NCI-H748 (cell line): ENCODE measurements around the gene CSNK1G1.

Experiments
- DNase-seq: peaks from one replicate; lab custom pipeline; 2025; ENCODE audit not compliant: unreplicated experiment; lab: John Stamatoyannopoulos, UW

CSNK1G1 gene

DNA sequence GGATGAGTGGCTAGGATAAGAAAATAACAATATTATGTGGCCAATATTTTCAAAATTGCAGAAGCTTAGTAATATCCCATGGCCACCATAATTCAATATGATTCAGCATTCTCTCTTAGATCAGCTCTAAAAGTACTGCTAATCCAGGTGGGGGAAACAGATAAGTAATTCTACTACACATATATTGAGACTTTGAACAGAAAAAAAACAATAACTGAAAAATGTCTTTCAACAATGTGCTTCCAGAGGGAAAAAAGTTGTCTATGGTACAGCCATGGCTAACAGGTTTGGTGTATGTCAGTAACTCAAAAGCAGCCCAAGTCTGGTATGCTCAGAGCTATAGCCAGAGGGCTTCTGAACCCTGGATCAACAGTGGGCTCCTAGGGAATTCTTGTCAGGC lies 150.8 kb downstream of the CSNK1G1 start:
- DNase-seq: no peak

DNA sequence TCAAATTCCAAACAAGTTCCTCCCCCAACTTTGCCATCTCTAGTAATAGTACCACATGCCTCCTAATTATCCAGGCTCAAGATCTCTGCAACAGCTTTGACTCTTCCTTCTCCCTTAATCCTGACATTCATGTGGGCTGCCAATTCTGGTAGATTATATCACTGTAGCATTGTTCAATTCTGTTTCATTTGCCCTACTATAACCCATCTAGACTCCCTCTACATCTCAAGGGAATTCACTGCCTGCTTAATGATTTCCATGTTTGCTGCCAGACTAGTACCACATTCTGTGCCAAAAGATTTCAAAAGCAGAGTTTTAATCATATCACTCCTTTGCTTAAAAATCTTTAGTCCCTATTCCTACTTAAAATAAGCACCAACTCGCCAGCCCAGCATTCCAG lies 158.5 kb downstream of the CSNK1G1 start:
- DNase-seq: no peak

DNA sequence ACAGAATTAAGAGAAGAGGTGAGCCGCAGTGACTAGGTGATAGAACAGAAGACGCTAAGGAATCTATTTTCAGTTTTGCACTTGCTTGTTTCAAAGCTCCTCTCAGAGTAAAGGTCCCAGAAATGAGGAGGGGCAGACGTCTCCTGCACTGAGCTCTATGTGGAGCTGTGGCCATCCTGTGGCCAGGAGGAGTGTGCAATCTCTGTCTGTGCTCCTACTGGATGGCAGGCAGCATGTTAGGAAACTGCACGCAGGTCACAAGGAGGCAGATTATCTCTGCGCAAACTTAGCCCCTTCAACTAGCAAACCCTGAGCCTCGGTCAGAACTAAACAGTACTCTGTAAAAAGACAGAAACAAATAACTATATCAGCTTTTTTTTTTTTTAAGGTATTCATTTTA lies 162.0 kb downstream of the CSNK1G1 start:
- no peak for DNase-seq

DNA sequence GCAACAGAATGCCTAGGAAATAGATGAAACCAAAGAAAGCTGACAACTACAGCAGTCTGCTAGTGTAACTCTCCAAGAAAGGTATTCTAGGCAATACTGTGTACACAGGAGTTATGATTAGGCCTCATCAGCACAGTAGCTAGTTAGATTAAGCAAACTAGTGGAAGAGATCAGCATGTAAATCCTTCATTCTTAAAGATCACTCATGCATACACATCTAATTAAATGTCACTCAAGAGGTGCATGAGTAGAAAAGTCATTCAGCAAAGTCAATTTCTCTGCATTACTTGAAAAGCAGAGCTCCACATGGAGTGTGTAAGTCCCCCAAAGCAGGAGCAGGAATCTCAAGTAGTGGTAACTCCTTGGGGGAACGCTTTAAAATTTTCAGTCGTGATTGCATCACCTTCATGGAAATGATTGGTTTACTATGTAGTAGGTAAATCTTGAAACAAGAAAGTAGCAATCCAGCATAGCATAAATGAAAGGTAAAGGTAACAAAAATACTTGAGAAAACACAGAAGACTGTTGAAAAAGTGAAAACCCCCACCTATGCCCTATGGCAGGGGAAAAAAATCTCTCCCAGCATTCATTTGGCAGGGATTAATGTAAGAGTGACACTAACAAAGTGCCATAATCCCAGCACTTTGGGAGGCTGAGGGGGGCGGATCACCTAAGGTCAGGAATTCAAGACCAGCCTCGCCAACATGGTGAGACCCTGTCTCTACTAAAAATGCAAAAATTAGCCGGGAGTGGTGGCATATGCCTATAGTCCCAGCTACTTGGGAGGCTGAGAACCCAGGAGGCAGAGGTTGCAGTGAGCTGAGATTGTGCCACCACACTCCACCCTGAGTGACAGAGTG lies 163.8 kb downstream of the CSNK1G1 start:
- no peak for DNase-seq

DNA sequence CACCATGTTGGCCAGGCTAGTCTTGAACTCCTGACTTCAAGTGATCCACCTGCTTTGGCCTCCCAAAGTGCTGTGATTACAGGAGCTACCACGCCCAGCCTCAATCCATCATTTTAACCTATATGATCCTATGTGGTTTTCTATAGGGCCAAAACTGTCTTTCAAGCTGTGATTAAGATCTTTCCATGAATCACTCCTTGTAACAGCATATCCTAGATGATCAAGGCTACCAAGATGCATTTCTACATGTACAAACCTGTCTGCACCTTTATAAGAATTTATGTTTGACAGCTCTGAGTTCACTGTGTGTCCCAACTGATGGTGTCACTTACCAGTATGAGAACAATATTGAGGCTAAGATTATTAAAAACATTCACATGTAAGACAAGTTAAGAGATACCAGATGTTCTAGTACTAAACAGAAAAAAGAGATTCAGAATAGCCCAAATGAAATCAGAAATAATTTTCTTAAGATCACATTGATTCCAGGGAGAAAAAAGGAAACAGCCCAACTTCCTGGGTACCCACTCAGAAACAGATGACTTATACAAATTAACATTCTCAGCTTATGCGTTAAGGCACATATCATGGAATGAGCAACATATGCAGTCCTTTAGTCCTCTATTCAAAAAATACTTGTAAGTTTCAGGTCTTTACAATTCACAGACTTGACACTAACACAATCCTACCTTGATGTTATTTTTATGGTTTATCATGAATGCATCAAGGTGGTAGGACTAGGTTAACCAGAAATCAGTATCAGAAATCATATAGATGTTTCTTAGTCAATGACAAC lies 168.4 kb downstream of the CSNK1G1 start:
- DNase-seq: no peak

DNA sequence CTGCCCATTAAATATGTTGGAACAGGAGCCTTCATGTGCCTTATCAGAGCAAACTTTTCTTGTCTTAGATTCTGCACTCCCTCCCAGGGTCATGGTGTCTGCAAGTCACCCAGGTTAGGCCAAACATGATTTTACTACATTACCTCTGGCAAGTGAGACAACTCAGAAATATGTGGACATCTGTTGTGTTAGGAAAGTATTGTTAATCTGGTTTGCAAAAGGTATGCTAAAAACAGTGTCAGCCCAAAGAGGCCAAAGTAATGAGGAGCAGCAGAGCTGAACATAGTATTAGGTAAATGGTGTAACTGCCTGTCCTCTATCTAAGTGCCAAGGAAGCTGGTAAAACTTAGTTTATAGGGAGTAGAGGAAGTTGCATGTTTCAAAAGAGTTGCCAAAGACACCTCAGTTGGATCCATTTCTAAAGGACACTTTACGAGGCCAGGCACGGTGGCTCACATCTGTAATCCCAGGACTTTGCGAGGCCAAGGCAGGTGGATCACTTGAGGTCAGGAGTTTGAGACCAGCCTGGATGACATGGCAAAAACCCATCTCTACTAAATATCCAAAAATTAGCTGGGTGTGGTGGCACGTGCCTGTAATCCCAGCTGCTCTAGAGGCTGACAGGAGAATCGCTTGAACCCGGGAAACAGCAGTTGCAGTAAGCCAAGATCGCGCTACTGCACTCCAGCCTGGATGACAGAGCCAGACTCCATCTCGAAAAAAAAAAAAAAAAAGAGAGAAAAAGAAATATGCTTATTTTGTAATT lies 170.6 kb downstream of the CSNK1G1 start:
- DNase-seq: no peak

DNA sequence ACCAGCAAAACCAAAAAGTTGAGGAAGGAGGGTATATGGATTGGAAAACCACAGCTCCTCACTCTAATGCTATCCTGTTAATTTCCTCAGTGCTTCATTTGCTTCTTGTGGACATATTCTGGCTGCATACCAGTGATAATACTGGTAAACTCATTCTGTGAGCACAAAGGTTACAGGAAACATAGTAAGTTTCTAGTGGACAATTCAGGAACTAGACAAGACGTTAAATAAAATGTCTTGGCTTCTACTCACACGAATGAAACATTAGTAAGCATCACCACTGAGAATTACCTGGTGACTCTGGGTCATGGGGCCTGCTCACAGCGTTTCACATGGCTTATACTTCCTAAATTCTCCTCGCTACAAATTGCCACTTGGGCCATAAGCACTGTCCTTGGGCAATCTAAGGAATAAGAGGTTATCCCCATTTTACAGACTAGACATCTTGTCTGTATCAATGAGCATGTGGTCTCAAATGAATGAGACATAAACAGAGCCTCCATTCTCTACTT lies 173.1 kb downstream of the CSNK1G1 start:
- no peak for DNase-seq

DNA sequence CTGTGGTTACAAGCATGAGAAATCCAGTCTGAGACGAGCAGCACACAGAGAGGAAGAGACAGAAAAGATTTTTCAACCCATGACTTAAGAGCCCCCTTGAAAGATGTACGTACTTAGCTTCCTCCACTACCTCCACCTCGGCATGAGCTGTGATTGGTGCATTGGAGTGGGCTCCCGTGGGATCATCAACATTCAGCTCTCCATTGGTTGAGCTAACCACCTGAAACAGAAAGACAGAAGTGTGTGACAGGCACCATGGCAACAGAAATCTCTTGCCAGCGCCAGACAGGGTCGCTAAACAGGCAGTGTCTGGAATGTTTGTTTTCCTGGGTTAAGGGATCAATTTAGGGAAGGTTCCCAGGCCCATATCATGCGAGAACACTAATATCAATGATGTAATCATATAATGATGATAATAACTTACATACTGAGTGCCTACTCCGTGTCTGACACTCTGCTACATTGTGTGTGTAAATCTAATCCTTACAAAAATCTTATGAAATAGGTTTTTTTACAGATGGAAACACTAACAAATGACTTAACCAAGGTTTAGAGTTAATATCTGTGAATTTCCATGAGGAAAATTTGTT lies 175.6 kb downstream of the CSNK1G1 start:
- no peak for DNase-seq

DNA sequence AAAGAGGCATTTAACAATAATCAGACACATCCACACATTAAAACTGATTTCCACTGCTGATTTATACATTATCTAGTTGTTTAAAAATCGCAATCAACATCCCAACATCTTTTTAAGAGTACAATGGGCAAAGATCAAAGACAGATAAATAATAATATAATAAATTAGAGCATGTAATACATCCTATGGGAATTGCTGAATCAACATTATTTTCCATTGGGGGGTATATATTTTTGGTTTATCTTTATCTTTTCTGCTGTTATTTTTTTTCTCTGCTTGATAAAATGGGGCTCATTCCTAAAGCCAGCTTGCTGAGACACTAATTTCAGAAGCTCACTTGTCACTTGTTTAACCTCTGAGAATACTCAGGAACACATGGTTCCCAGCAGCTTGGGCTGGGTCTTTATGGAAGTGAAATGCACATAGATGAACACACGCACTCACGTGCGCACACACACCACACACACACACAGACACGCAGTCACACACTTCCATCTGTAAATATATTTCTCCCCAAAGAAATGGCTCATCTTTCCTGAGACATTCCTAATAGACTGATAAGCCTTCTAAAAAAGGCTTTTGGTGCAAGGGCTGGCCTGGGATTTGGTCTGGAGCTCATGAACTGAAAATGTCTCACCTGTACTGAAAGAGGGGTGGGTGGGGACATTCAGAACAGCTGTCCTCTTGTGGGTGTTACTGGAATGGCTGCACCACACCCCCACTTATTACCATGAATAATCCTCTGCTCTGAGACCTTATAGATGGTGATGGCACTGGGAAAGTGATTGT lies 189.7 kb downstream of the CSNK1G1 start:
- no peak for DNase-seq

DNA sequence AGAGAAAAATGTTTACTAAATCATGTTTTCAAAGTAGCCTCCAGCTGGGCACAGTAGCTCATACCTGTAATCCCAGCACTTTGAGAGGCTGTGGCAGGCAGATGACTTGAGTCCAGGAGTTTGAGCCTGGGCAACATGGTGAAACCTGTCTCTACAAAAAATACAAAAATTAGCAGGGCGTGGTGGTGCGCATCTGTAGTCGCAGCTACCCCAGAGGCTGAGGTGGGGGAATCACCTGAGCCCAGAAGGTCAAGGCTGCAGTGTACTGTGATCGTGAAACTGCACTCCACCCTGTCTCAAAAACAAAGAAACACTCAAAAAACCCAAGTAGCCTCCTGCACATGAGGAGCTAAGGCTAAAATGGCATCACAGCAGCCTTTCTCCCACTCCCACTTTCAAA lies 191.5 kb downstream of the CSNK1G1 start:
- no peak for DNase-seq

DNA sequence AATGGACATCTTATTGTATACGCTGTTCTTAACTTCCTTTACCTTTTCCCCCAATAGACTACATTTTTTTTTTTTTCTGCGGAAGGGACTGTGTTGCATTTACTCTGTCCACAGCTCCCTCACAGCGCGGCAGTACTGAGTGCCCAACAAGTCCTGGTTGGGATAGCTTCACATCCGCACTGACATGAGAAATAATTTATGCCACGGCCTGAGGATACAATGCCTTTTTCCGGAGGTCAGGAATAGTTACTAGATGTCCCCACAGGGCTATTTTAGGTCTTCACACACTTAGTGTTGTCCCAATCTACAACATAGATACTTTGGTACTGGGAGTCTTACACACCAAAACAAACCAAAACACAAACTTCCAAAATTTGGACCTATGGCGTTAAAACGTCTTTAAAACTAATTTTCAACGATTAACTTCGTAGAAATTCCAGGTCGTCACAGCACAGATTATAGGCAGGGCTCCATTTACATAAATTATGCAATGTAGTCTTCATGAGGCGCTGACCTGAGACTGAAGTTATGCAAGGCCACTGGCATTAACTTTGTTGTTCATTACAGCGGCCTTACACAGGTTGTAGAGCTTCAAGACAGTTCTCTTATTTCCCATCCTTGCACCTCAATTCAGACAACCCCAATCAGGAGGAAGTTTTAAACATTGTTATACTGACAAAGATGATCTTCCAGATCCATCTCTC lies 192.2 kb downstream of the CSNK1G1 start:
- DNase-seq: no peak

DNA sequence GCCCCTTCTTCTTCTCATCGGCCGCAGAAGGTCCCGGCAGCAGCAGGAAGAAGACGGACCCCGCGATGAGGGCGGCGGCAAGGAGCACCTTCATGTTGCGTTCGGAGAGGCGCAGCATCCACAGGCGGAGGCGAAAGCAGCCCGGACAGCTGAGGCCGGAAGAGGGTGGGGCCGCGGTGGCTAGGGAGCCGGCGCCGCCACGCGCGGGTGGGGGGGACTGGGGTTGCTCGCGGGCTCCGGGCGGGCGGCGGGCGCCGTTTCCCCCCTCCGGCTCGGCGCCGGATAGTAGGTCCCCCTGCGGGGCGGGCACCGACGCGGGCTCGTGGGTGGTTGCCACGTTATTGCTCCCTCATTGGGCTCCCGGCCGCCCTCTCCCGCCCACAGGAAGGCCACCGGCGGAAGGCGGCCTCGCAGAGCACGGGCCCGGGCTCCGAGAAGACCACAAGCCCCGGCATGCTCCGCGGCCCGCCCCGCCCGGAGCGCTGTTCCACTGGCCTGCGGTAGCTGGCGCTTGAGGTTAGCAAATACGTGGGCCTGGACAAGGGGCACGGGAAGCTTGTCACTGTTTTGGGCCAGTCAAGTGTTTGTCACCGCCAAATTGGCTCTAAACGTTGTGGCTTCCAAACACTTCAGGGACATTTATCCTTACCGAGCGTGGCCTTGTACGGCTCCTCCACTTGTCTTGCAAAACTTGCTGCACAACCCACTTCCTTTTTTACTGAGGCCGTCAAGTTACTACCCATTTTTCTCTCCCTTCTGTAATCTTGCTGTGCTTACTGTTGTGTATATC lies 192.9 kb downstream of the CSNK1G1 start, which contains the start of gene PPIB:
PPIB (minus strand) TSS at position 154 of the 790 bp plus-strand sequence; CDS start at position 118, 36 bp downstream.
- DNase-seq: peak; percentile 96

DNA sequence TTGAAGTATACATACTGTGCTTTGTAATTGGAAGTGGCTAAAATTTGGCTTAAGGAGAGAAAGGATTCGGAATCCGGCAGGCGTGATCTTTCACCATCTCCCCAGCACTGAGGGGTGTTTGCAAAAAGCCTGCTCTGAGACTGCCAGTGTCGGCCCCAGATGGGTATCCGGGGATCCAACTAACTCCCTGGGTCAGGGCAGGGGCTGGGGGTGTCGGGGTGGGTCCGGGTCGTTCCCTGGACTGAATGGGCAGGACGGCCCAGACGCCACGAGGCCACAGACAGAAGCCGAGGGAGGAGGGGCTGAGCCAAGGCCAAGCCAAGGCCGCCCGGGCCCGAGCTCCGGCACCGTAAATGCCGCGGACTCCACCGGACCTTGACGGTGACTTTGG lies 193.5 kb downstream of the CSNK1G1 start:
- DNase-seq: no peak

DNA sequence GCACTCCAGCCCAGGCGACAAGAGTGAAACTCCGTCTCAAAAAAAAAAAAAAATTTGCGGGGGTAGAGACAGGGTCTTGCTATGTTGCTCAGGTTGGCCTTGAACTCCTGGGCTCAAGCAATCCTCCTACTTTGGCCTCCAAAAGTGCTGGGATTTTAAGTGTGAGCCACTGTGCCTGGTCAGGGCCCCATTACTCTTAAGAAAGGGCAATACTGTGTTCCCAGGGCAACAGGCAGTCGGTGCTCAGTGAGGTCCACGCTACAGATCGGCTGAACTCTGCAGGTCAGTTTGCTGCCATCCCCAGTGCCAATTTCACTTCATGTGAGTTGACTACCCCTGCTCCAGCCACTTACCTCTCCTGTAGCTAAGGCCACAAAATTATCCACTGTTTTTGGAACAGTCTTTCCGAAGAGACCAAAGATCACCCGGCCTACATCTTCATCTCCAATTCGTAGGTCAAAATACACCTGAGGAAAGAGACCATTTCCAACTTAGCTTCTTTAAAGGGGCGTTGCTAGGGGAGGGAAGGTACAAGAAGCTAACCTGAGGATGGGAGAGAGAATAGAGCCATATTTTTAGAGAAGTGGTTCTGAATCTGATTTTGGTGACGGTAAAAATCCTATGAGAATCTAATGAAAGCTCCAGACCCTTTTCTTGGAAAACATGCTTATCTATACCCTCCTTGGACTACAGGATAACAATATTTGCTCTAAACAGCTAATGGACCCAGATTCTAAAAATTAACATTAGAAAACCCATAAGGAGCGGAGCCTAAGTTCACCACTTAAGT lies 194.1 kb downstream of the CSNK1G1 start:
- no peak for DNase-seq

DNA sequence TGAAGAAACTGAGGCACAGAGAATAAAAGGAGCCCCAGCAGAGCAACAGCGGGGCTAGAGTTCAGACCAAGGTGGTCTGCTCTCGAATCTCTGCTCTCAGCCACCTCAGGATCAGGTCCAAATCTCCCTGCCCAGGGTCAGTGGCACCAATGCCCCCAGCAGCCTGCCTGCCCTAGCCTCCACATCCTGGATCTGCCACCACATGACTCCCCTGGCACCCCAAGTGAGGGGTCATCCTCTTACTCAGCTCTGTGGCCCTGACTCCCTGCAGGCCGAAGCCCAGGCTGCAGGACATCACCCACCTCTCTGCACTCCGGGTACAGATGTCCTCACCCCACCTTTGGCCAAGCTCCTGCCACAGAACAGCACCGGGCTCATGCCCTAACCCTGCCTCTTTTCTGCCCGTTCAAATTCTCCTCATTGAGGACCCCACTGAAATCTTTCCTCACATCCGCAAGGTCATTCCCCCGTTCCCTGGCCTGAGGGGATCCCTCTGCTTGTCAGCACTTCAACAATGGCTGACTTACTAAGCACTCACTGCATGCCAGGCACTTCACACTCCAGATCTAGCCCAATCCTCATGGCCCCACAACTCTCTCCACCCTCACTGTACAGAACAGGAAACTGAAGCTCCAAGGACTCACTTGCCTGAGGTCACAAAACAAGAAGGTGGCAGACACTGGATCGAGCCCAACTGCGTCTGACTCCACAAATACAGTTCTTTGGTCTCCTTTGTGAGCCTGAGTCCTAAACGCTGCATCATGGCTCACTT lies 197.4 kb downstream of the CSNK1G1 start:
- DNase-seq: no peak

DNA sequence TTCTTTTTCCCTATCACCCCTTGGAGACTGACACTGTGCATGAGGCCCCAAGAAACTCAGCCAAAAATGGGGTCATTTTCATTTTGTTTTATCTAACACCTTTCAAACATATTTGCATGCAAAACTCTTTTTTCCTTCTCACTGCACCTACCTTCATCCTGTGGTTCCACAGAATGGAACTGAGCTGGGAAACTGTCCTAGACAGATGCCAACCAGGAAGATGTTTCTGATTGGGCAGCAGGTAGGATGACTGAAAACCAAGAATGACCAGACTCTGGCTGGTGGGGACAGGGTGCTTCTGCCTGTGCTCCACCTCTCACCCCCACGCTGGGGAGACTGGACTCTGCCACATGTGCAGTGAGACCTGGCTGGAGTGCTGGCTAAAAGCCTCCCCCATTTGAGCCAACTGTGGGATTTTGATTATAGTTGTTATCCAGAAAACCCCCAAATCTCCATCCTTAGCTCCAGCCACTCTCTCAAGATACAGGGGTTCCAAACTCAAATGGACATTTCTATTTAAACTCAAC lies 198.3 kb downstream of the CSNK1G1 start:
- no peak for DNase-seq
